Suprapubic skin (tissue), 4 donors: ENCODE results near the gene SCUBE3. TPM values are rescaled to one million over a fixed set of nuclear protein-coding genes. Genes with fewer than 3 reads are reported as not detected.

Experiments used
- DNase-seq, 2 donors: peaks; one replicate each; pipeline ENCODE4 v3.0.0-alpha.2; 2019; ENCODE audit warnings: low spot score in 2 of 2
- H3K27ac ChIP-seq: fragments of 200-600 bp; sonication (generic); one replicate; pipeline ENCODE4 v1.5.1; 2019
- H3K27me3 ChIP-seq: fragments of 200-600 bp; sonication (generic); one replicate; pipeline ENCODE4 v1.5.1; 2019
- H3K36me3 ChIP-seq: fragments of 200-600 bp; sonication (generic); one replicate; pipeline ENCODE4 v1.5.1; 2019
- H3K4me1 ChIP-seq: fragments of 200-600 bp; sonication (generic); one replicate; pipeline ENCODE4 v1.5.1; 2019
- H3K4me3 ChIP-seq: fragments of 200-600 bp; sonication (generic); one replicate; pipeline ENCODE4 v1.5.1; 2019; ENCODE audit warnings: mild to moderate bottlenecking
- H3K9me3 ChIP-seq: fragments of 200-600 bp; sonication (generic); one replicate; pipeline ENCODE4 v1.5.1; 2019
- CTCF ChIP-seq, 2 donors: fragments of 200-600 bp in 1 of 2; fragments of 450-650 bp in 1 of 2; sonication (generic) in 1 of 2; IDR thresholded peaks; one replicate each; pipeline ENCODE4 v1.5.1; 2016 to 2019; ENCODE audit warnings: antibody characterized with exemption in 2 of 2, mild to moderate bottlenecking in 1 of 2, moderate library complexity in 1 of 2
- EP300 ChIP-seq: sonication (generic); formaldehyde crosslinking; IDR thresholded peaks from one replicate; pipeline ENCODE4 v1.6.1; 2017; ENCODE audit warnings: antibody characterized with exemption
- POLR2A ChIP-seq, 2 donors: fragments of 450-650 bp; IDR thresholded peaks; one replicate each; pipeline ENCODE4 v1.6.1; 2017; ENCODE audit warnings: antibody characterized with exemption in 2 of 2, mild to moderate bottlenecking in 2 of 2, moderate library complexity in 2 of 2
- POLR2AphosphoS5 ChIP-seq, 3 donors: sonication (generic); formaldehyde crosslinking; IDR thresholded peaks; one replicate each; pipeline ENCODE4 v1.6.1; 2017; ENCODE audit warnings: antibody characterized with exemption in 3 of 3
- WGBS: methylation state at CpG from one replicate; pipeline ENCODE4 v1.1.5; 2018; 5-methylcytosine and 5-hydroxymethylcytosine counted together
- total RNA-seq, 4 donors: library from RNA; depleted of rRNA; stranded (reverse); fragments of >200 nt; gene quantifications; one replicate each; pipeline ENCODE4 v1.1.0, GENCODE V29; 2016

The SCUBE3 gene
- total RNA-seq, 4 donors from 2014 or later = 0.23 to 1.1 (median 0.73) TPM

GRCh38 chr6:35293681-35294080, 79.9 kb downstream of the SCUBE3 start:
- Histone ChIP-seq H3K4me3 (no peak overlapping the region), H3K27ac (no peak overlapping the region), H3K27me3 (no peaks in the 10 kb centered on the region), H3K36me3 (peaks cover 68% of the 10 kb centered on the region), H3K9me3 (no peaks in the 10 kb centered on the region), H3K4me1 (peaks cover 18% of the 10 kb centered on the region)
- 84% methylated on average over 9 of the region's 9 CpGs for WGBS
- no peak for DNase-seq
- TF ChIP-seq EP300 (no peak), POLR2A (IDR thresholded peaks at IDR 0.05) (no peak), CTCF (IDR thresholded peaks at IDR 0.05) (no peak), POLR2AphosphoS5 (IDR thresholded peaks at IDR 0.05) (no peak)

DNA sequence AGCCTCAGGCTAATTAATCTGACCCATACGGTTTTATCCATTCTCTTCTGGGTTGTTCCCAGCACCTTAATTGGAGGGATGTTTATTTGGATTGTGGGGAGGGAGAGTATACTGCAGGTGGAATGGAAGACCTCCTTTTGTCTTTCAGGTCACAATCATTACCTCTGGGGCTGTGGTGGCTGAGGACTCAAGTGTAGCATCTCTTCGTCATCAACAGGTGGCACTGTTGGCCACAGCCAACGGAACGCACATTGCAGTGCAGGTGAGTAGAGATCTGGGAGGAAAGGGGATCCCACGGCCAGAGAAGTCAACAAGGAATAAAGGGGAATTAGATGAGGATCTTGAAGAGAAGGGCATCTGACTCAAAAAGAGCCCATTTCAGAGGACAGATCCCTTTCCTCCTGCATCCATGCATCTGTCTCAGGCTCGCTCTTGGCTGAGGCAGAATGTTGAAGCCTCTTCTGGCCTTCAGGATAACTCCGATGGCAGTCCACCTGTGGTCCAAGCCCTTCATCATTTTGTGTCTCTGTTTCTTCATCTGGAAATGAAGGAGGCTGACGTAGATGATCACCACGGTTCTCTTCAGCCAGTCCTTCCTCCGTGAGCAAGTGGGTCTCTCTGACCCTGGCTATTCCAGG, 80.7 kb downstream of the SCUBE3 start:
- Histone ChIP-seq H3K27ac (no peak overlapping the region), H3K9me3 (no peaks in the 10 kb centered on the region), H3K4me1 (peaks cover 26% of the 10 kb centered on the region), H3K27me3 (no peaks in the 10 kb centered on the region), H3K4me3 (no peak overlapping the region), H3K36me3 (peaks cover 62% of the 10 kb centered on the region)
- no peak for DNase-seq
- 57% methylated on average over 10 of the region's 10 CpGs for WGBS
- TF ChIP-seq POLR2AphosphoS5 (IDR thresholded peaks at IDR 0.05) (no peak), EP300 (no peak), CTCF (IDR thresholded peaks at IDR 0.05) (peak; percentile 32 to 62)

- 100% methylated on average over 2 of the region's 2 CpGs for WGBS
Observed at GRCh38 chr6:35295036-35295435, 81.3 kb downstream of the SCUBE3 start.

DNA sequence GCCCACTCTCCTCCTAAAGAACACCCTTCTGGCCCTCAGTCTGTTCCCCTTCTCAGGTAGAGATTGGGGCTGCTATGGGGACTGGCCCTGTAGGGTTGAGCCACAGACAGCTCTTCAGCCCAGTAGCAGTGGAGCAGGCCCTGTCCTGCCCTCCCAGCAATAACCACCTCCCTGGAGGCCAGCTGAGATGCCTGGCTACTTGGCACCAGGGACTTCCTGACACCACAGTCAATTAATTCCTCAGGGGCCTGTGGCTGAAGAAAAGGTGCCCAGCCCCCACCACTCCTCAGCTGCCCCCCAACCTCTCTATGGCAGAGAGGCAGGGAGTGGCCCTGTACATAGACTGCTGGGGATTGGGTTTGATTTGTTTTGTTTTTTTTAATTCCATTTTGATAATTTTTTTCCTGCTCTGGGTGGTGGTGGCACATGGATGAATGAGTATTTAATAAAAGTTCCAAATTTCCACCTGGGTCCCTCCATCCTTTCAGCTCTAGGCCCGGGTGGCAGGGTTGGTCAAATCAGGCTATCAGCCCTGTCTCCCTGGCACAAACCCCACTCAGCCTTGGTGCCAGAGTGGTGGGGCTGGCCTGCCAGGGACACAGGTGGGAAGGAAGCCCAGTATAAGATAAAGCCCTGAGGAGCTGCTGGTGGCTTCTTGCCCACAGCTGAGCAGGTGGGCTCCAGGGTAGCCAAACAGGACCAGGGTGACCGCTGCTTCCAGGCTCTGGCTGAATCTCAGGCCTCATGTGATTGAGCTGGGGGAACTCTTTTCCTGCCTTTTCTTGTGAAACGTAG, 82.0 kb downstream of the SCUBE3 start:
- Histone ChIP-seq H3K36me3 (peaks cover 49% of the 10 kb centered on the region), H3K4me3 (no peak overlapping the region), H3K4me1 (peaks cover 38% of the 10 kb centered on the region), H3K27me3 (no peaks in the 10 kb centered on the region), H3K27ac (no peak overlapping the region), H3K9me3 (no peaks in the 10 kb centered on the region)
- TF ChIP-seq POLR2AphosphoS5 (IDR thresholded peaks at IDR 0.05) (no peak), CTCF (IDR thresholded peaks at IDR 0.05) (no peak)
- WGBS = 38% methylated on average over 2 of the region's 3 CpGs
- DNase-seq = no peak

More at GRCh38 chr6:35295036-35295435, 81.3 kb downstream of the SCUBE3 start:
- TF ChIP-seq POLR2AphosphoS5 (IDR thresholded peaks at IDR 0.05) = no peak
- no peak for TF ChIP-seq POLR2A (IDR thresholded peaks at IDR 0.05)
- no peak for TF ChIP-seq CTCF (IDR thresholded peaks at IDR 0.05)
- no peak for TF ChIP-seq EP300
- Histone ChIP-seq H3K4me3 (no peak overlapping the region), H3K36me3 (peaks cover 56% of the 10 kb centered on the region), H3K27ac (no peak overlapping the region), H3K27me3 (no peaks in the 10 kb centered on the region), H3K4me1 (peaks cover 31% of the 10 kb centered on the region), H3K9me3 (no peaks in the 10 kb centered on the region)
- DNase-seq = peak in 1 of 2 donors; percentile 34

DNA sequence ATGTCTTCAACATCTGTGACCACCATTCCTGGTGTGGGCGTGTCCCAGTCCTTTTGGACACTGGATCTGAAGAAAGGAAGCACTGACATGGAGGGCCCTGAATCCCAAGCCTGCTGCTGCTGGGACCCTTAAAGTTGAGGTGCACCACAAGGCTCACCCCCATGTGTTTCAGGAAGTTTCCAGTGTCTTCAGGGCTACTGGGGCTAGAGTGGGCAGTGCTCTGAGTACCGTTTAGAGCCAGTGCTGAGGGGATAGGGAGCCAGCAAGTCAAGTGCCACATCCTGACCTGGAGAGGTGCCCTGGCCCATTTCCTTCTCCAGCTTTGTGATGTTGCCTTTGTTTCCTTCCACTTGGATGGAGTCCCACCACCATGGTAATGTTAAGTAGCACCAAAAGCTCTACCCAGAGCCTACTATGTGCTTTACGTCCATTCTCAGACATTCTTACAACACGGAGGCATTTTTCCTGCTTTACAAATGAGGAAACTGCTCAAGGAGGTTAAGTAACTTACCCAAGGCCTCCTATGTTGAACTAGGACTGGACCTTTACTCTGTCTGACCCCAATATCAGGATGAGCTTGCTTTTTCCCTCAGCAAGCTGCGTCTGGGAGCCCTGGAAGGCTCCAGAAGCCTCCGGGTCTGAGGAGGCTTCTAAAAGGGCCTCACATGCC, 83.3 kb downstream of the SCUBE3 start:
- H3K4me1 ChIP-seq = peaks cover 46% of the 10 kb centered on the region
- H3K27me3 ChIP-seq = no peaks in the 10 kb centered on the region
- H3K36me3 ChIP-seq = peaks cover 36% of the 10 kb centered on the region
- 44% methylated on average over 4 of the region's 6 CpGs for whole genome bisulfite sequencing
- DNase-seq = no peak
- TF ChIP-seq CTCF (IDR thresholded peaks at IDR 0.05) (no peak), EP300 (no peak), POLR2A (IDR thresholded peaks at IDR 0.05) (no peak), POLR2AphosphoS5 (IDR thresholded peaks at IDR 0.05) (no peak)
- H3K9me3 ChIP-seq = no peaks in the 10 kb centered on the region
- peak overlapping the region; percentile 60 for H3K4me3 ChIP-seq
- H3K27ac ChIP-seq = peak overlapping the region; percentile 90
